MCF 10A (cell line): Measurements from ENCODE around the gene SHLD1. TPM values are rescaled to one million over a fixed set of nuclear protein-coding genes. Genes with fewer than 3 reads are reported as not detected.

Experiments used
- BruUV-seq: library from RNA; stranded (reverse); fragments of 400-500 nt; replicated peaks from 2 replicates; lab custom pipeline; 2021; lab: Mats Ljungman, UMichigan
- CTCF ChIA-PET: fragments of 300-600 bp; sonication (Branson Sonifier 250); formaldehyde crosslinking; extraction: SDS; loops from one replicate; lab custom pipeline; 2021; ENCODE audit warnings: antibody characterized with exemption, inconsistent platforms; lab: Yijun Ruan, JAX
- POLR2A ChIA-PET: fragments of 300-600, 350-650 bp; sonication (Branson Sonifier 250); formaldehyde crosslinking; extraction: SDS; loops from one replicate; lab custom pipeline; 2020; ENCODE audit warnings: antibody characterized with exemption, inconsistent platforms; lab: Yijun Ruan, JAX
- DNase-seq: peaks from one replicate; pipeline ENCODE4 v3.0.0-alpha.2; 2018; ENCODE audit not compliant: unreplicated experiment
- H3K27ac Mint-ChIP-seq: one replicate; pipeline ENCODE4 v1.8.0; 2022; ENCODE audit warnings: mild to moderate bottlenecking, low read depth, mixed read lengths; ENCODE audit not compliant: unreplicated experiment
- H3K27me3 Mint-ChIP-seq: one replicate; pipeline ENCODE4 v1.8.0; 2022; ENCODE audit warnings: mixed read lengths; ENCODE audit not compliant: insufficient read depth, unreplicated experiment
- H3K36me3 Mint-ChIP-seq: one replicate; pipeline ENCODE4 v1.8.0; 2022; ENCODE audit warnings: mild to moderate bottlenecking, moderate library complexity, mixed read lengths; ENCODE audit not compliant: insufficient read depth, unreplicated experiment
- H3K4me1 Mint-ChIP-seq: one replicate; pipeline ENCODE4 v1.8.0; 2022; ENCODE audit warnings: mixed read lengths; ENCODE audit not compliant: insufficient read depth, unreplicated experiment
- H3K4me3 Mint-ChIP-seq: one replicate; pipeline ENCODE4 v1.8.0; 2022; ENCODE audit warnings: mild to moderate bottlenecking, moderate library complexity, mixed read lengths; ENCODE audit not compliant: unreplicated experiment
- H3K9me3 Mint-ChIP-seq: one replicate; pipeline ENCODE4 v1.8.0; 2022; ENCODE audit warnings: mixed read lengths; ENCODE audit not compliant: unreplicated experiment
- intact Hi-C: fragments of 100-400 bp; cut with micrococcal nuclease; formaldehyde crosslinking; loops from 2 replicates; pipeline ENCODE4 v1.14.1; 2022
- total RNA-seq: library from RNA; stranded (reverse); gene quantifications from 2 replicates; pipeline ENCODE4 v1.2.3, GENCODE V29; 2022
- TF ChIP-seq, protein P1 (sequence below): fragments of 200-600 bp; IDR thresholded peaks from one replicate; pipeline ENCODE4 v1.8.0; 2022; ENCODE audit warnings: antibody characterized with exemption, mild to moderate bottlenecking; ENCODE audit not compliant: unreplicated experiment

SHLD1 gene
- total RNA-seq, 1 experiment from 2014 or later, result 2.3 TPM

DNA sequence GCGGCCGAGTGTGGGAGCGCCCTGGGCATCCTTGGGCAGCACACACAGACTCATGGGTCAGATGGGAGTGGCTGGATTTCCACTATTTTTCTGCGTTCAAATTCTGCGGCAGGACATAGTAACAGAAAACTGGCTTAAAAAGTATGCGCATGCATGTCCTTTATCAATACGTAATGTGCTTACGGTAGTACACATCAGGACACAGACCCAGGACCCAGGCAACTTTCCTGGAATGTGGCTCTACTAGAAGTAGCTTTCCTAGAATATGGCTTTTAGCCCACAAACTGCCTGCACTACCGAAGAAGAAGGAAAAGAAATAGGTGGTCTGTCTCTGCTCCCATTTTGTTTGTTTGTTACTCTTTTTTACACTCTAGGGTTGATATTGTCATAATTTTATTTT, 43.4 kb upstream of the SHLD1 start:
- H3K27me3 Mint-ChIP-seq, result no peaks in the 10 kb centered on the region
- H3K36me3 Mint-ChIP-seq, result no peaks in the 10 kb centered on the region
- TF ChIP-seq, protein P1, sequence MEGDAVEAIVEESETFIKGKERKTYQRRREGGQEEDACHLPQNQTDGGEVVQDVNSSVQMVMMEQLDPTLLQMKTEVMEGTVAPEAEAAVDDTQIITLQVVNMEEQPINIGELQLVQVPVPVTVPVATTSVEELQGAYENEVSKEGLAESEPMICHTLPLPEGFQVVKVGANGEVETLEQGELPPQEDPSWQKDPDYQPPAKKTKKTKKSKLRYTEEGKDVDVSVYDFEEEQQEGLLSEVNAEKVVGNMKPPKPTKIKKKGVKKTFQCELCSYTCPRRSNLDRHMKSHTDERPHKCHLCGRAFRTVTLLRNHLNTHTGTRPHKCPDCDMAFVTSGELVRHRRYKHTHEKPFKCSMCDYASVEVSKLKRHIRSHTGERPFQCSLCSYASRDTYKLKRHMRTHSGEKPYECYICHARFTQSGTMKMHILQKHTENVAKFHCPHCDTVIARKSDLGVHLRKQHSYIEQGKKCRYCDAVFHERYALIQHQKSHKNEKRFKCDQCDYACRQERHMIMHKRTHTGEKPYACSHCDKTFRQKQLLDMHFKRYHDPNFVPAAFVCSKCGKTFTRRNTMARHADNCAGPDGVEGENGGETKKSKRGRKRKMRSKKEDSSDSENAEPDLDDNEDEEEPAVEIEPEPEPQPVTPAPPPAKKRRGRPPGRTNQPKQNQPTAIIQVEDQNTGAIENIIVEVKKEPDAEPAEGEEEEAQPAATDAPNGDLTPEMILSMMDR, result no peak
- H3K9me3 Mint-ChIP-seq, result no peaks in the 10 kb centered on the region
- no TSS peak for BruUV-seq
- CTCF ChIA-PET, result interaction anchor here (1.2 kb wide), 1 partner anchor 7 kb away, joined by 3 read pairs; no protein-coding TSS in a partner anchor
- H3K27ac Mint-ChIP-seq, result no peak overlapping the region
- no peak overlapping the region for H3K4me3 Mint-ChIP-seq
- intact Hi-C loops, result no loop called here
- POLR2A ChIA-PET, result interaction anchor here (0.9 to 1.0 kb wide), 2 partner anchors 8 to 13 kb away, joined by 3 to 4 read pairs; no protein-coding TSS in a partner anchor
- no peak for DNase-seq
- H3K4me1 Mint-ChIP-seq, result no peaks in the 10 kb centered on the region

DNA sequence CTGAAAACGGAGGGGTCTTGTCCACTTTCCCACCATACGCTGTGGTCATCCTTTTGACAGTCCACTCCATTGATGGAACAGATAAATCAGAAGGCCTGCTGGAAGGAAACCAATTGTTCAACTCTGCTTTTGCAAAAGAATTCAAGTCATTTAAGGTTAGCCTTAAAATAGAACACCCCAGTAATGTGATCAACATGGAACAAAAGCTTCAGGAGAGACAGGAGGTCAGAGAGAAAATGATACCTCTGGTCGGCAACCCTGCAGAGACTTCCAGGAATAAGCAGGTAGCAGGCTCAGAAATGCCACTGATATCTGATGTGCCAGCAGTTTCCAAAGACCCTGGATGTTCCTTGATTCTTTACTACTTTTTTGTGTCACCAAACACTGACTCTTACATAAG, 39.6 kb upstream of the SHLD1 start:
- no TSS peak for BruUV-seq
- TF ChIP-seq, protein P1, result no peak
- Mint-ChIP-seq H3K4me1 (peaks cover 7% of the 10 kb centered on the region), H3K4me3 (no peak overlapping the region), H3K9me3 (peaks cover under 1% of the 10 kb centered on the region), H3K27ac (no peak overlapping the region), H3K27me3 (peaks cover 12% of the 10 kb centered on the region), H3K36me3 (no peaks in the 10 kb centered on the region)
- CTCF ChIA-PET, result interaction anchor here (0.6 kb wide), 1 partner anchor 188 kb away, joined by 3 read pairs; no protein-coding TSS in a partner anchor
- POLR2A ChIA-PET, result interaction anchor here (0.6 to 1.1 kb wide), 4 partner anchors 14 to 102 kb away, joined by 3 to 4 read pairs (median 4); no protein-coding TSS in a partner anchor
- intact Hi-C loops, result no loop called here
- no peak for DNase-seq

- intact Hi-C loops, result no loop called here
- peaks cover 12% of the 10 kb centered on the region for H3K27me3 Mint-ChIP-seq
- ChIA-PET POLR2A (interaction anchor here (0.6 to 1.5 kb wide), 14 partner anchors 8 to 60 kb away, joined by 3 to 14 read pairs (median 4); partner anchors contain the start of gene SHLD1), CTCF (interaction anchor here (0.7 to 1.6 kb wide), 3 partner anchors 8 to 52 kb away, joined by 3 to 4 read pairs (median 4); no protein-coding TSS in a partner anchor)
- no peak for DNase-seq
- H3K27ac Mint-ChIP-seq, result peak overlapping the region; percentile 69
- H3K4me3 Mint-ChIP-seq, result no peak overlapping the region
- no peaks in the 10 kb centered on the region for H3K36me3 Mint-ChIP-seq
- TF ChIP-seq, protein P1, result no peak
- H3K9me3 Mint-ChIP-seq, result peaks cover 8% of the 10 kb centered on the region
- BruUV-seq, result no TSS peak
- H3K4me1 Mint-ChIP-seq, result peaks cover 17% of the 10 kb centered on the region
Observed at GRCh38 chr20:5714261-5715041, 35.8 kb upstream of the SHLD1 start.
